HepG2 (cell line): ENCODE measurements around the gene PATZ1. TPM values are rescaled to one million over a fixed set of nuclear protein-coding genes. Genes with fewer than 3 reads are reported as not detected.

Experiments used
- AKNA ChIP-seq: sonication (generic); formaldehyde crosslinking; IDR thresholded peaks from 2 replicates; pipeline ENCODE4 v1.4.0; 2020; ENCODE audit warnings: missing genetic modification reagents, borderline replicate concordance
- ATF7 ChIP-seq, 2 experiments: fragments of 450-650 bp in 1 of 2; sonication (generic) in 1 of 2; formaldehyde crosslinking in 1 of 2; IDR thresholded peaks; 2 replicates each; pipeline versions ENCODE4 v1.4.0 to v1.6.1; 2016 to 2020; ENCODE audit warnings: antibody characterized with exemption in 1 of 2, mild to moderate bottlenecking in 1 of 2, missing genetic modification reagents in 1 of 2
- ATM ChIP-seq: fragments of 450-650 bp; IDR thresholded peaks from 2 replicates; pipeline ENCODE4 v1.7.1; 2017; ENCODE audit warnings: mild to moderate bottlenecking, borderline replicate concordance
- ERF ChIP-seq: IDR thresholded peaks from 2 replicates; pipeline ENCODE4 v1.6.1; 2018; ENCODE audit warnings: missing biosample characterization, missing genetic modification reagents
- FOXP1 ChIP-seq, 2 experiments: fragments of 450-650 bp in 1 of 2; IDR thresholded peaks; 2 replicates each; pipeline ENCODE4 v1.6.1; 2017 to 2018; ENCODE audit warnings: antibody characterized with exemption in 1 of 2
- GABPB1 ChIP-seq: IDR thresholded peaks from 2 replicates; pipeline ENCODE4 v1.6.1; 2016; ENCODE audit warnings: mild to moderate bottlenecking, missing genetic modification reagents, moderate library complexity, missing compliant biosample characterization
- HOXA3 ChIP-seq: sonication (generic); formaldehyde crosslinking; IDR thresholded peaks from 2 replicates; pipeline ENCODE4 v1.5.0; 2020; ENCODE audit warnings: missing genetic modification reagents
- KAT7 ChIP-seq: IDR thresholded peaks from 2 replicates; pipeline ENCODE4 v1.6.1; 2018; ENCODE audit warnings: borderline replicate concordance, missing compliant biosample characterization
- MBNL3 ChIP-seq: fragments of 250-450 bp; sonication (Bioruptor Pico); conservative IDR thresholded peaks from 2 replicates; pipeline ENCODE4 v1.8.0; 2022; ENCODE audit warnings: mild to moderate bottlenecking, inconsistent platforms
- MTA1 ChIP-seq: sonication (generic); formaldehyde crosslinking; IDR thresholded peaks from 2 replicates; pipeline ENCODE4 v1.4.0; 2020; ENCODE audit warnings: missing genetic modification reagents, mild to moderate bottlenecking, borderline replicate concordance
- NFRKB ChIP-seq: fragments of 450-650 bp; IDR thresholded peaks from 2 replicates; pipeline ENCODE4 v1.6.1; 2017
- PBX3 ChIP-seq: sonication (generic); formaldehyde crosslinking; IDR thresholded peaks from 2 replicates; pipeline ENCODE4 v1.8.1; 2023; ENCODE audit warnings: missing genetic modification reagents, inconsistent platforms, borderline replicate concordance
- TMF1 ChIP-seq: sonication (generic); formaldehyde crosslinking; IDR thresholded peaks from 2 replicates; pipeline ENCODE4 v1.8.1; 2022; ENCODE audit warnings: low read depth, missing genetic modification reagents
- ZNF414 ChIP-seq: sonication (generic); formaldehyde crosslinking; IDR thresholded peaks from 2 replicates; pipeline ENCODE4 v1.5.0; 2020; ENCODE audit warnings: missing genetic modification reagents
- ZNF609 ChIP-seq: sonication (generic); formaldehyde crosslinking; IDR thresholded peaks from 2 replicates; pipeline ENCODE4 v1.4.0; 2020; ENCODE audit warnings: mild to moderate bottlenecking, missing genetic modification reagents, borderline replicate concordance
- ZNF772 ChIP-seq: sonication (generic); formaldehyde crosslinking; IDR thresholded peaks from 2 replicates; pipeline ENCODE4 v1.5.0; 2020; ENCODE audit warnings: mild to moderate bottlenecking, missing genetic modification reagents
- polyA plus RNA-seq, 8 experiments: library from polyadenylated mRNA; depleted of rRNA in 3 of 8; stranded (reverse) in 7 of 8; unstranded in 1 of 8; fragments of >200 nt; fragmentation: Illumina TruSeq in 4 of 8; extraction: Trizol in 4 of 8; gene quantifications; 2 replicates each; pipeline versions ENCODE4 v1.2.1 to v1.2.3, GENCODE V29; 2011 to 2016; ENCODE audit warnings: low read depth in 4 of 8, missing spikeins in 1 of 8, mixed read lengths in 1 of 8; ENCODE audit not compliant: insufficient read depth in 1 of 8
- total RNA-seq, 5 experiments: library from RNA; depleted of rRNA; stranded (reverse); fragments of >200 nt; fragmentation: Illumina TruSeq; extraction: Trizol; gene quantifications; 2 replicates each; pipeline ENCODE4 v1.2.3, GENCODE V29; 2016; ENCODE audit warnings: low read depth in 1 of 5

Gene PATZ1
- total and polyA plus RNA-seq, 2 of the 13 experiments (the other 11 are each of a cell fraction or from before 2014, with no cell fraction given): 24.9 to 30.5 TPM

GRCh38 chr22:31290494-31291471 is 55.4 kb downstream of the PATZ1 start (continued):
- TF ChIP-seq AKNA (CRISPR knock-in tag) (no peak), NFRKB (no peak), ATM (no peak), HOXA3 (CRISPR knock-in tag) (peak; percentile 86), ZNF414 (CRISPR knock-in tag) (peak; percentile 94), ZNF772 (CRISPR knock-in tag) (peak; percentile 52; the same call in 1 of the 2 replicates), FOXP1 (IDR thresholded peaks at IDR 0.05) (peak; percentile 56), FOXP1 (CRISPR knock-in tag; IDR thresholded peaks at IDR 0.05) (peak; percentile 88), MBNL3 (CRISPR knock-in tag) (no peak), GABPB1 (CRISPR knock-in tag) (peak; percentile 92), KAT7 (CRISPR knock-in tag) (peak; percentile 51; the same call in 1 of the 2 replicates), PBX3 (CRISPR knock-in tag) (peak; percentile 83; the same call in 1 of the 2 replicates), MTA1 (CRISPR knock-in tag) (peak; percentile 66; the same call in 1 of the 2 replicates), ZNF609 (CRISPR knock-in tag) (peak; percentile 60; the same call in 1 of the 2 replicates), ATF7 (IDR thresholded peaks at IDR 0.05) (peak; percentile 68), ATF7 (CRISPR knock-in tag; IDR thresholded peaks at IDR 0.05) (peak; percentile 97), ERF (CRISPR knock-in tag) (peak; percentile 92), TMF1 (peak; percentile 84; the same call in 1 of the 2 replicates)
